ENCODE measurements around the gene SYF2.
A peak's percentile ranks its signal among the peaks of the same experiment; 100 is the strongest.

Gene SYF2

DNA sequence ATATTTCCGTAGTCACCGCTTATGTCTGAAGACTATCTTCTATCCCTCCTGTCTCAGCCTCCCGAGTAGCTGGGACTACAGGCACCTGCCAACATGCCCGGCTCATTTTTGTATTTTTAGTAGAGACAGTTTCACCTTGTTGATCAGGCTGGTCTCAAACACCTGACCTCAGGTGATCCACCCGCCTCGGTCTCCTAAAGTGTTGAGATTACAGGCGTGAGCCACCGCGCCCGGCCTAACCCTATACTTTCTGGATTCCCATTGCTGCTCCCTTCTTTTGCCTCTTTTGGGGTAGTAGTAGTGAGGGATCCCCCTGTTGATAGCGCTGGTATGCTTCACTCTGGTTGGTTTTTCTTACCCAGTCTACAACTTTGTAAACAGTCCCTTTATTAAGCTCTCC lies 5.7 kb upstream of the SYF2 start:
- no peak for TF ChIP-seq FOXM1 (IDR thresholded peaks at IDR 0.05; ENCODE audit: borderline replicate concordance, low read depth)
- no peak for TF ChIP-seq CREB1 (IDR thresholded peaks at IDR 0.05; ENCODE audit: low read depth)
- no peak for TF ChIP-seq YY1 (IDR thresholded peaks at IDR 0.05; ENCODE audit: low read depth)
- no peak for TF ChIP-seq USF1 (IDR thresholded peaks at IDR 0.05)
- TF ChIP-seq ZBTB7A (IDR thresholded peaks at IDR 0.05; ENCODE audit: low read depth): no peak
- no peak for TF ChIP-seq TEAD4 (IDR thresholded peaks at IDR 0.05)
- no peak for TF ChIP-seq EP300 (IDR thresholded peaks at IDR 0.05; ENCODE audit: borderline replicate concordance)
- TF ChIP-seq RAD21 (IDR thresholded peaks at IDR 0.05; ENCODE audit: low read depth): no peak
- TF ChIP-seq EGR1 (IDR thresholded peaks at IDR 0.05): no peak
- TF ChIP-seq MAX (IDR thresholded peaks at IDR 0.05): no peak
- TF ChIP-seq TCF12 (IDR thresholded peaks at IDR 0.05; ENCODE audit: low read depth): no peak
- TF ChIP-seq CEBPB (IDR thresholded peaks at IDR 0.05): no peak
- TF ChIP-seq, protein P1, sequence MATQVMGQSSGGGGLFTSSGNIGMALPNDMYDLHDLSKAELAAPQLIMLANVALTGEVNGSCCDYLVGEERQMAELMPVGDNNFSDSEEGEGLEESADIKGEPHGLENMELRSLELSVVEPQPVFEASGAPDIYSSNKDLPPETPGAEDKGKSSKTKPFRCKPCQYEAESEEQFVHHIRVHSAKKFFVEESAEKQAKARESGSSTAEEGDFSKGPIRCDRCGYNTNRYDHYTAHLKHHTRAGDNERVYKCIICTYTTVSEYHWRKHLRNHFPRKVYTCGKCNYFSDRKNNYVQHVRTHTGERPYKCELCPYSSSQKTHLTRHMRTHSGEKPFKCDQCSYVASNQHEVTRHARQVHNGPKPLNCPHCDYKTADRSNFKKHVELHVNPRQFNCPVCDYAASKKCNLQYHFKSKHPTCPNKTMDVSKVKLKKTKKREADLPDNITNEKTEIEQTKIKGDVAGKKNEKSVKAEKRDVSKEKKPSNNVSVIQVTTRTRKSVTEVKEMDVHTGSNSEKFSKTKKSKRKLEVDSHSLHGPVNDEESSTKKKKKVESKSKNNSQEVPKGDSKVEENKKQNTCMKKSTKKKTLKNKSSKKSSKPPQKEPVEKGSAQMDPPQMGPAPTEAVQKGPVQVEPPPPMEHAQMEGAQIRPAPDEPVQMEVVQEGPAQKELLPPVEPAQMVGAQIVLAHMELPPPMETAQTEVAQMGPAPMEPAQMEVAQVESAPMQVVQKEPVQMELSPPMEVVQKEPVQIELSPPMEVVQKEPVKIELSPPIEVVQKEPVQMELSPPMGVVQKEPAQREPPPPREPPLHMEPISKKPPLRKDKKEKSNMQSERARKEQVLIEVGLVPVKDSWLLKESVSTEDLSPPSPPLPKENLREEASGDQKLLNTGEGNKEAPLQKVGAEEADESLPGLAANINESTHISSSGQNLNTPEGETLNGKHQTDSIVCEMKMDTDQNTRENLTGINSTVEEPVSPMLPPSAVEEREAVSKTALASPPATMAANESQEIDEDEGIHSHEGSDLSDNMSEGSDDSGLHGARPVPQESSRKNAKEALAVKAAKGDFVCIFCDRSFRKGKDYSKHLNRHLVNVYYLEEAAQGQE (IDR thresholded peaks at IDR 0.05; ENCODE audit: low read depth): no peak

GRCh38 chr1:25232866-25233784 lies 823 bp upstream of the SYF2 start:
- TF ChIP-seq NFIC (IDR thresholded peaks at IDR 0.05) (no peak), USF1 (IDR thresholded peaks at IDR 0.05) (peak; percentile 51)

GRCh38 chr1:25223471-25223870 lies 8.8 kb downstream of the SYF2 start:
- TF ChIP-seq, protein P1 (IDR thresholded peaks at IDR 0.05; ENCODE audit: low read depth): no peak
- TF ChIP-seq TEAD4 (IDR thresholded peaks at IDR 0.05): no peak
- no peak for TF ChIP-seq CREB1 (IDR thresholded peaks at IDR 0.05; ENCODE audit: low read depth)
- TF ChIP-seq RAD21 (IDR thresholded peaks at IDR 0.05; ENCODE audit: low read depth): no peak
- no peak for TF ChIP-seq TAF1 (IDR thresholded peaks at IDR 0.05; ENCODE audit: low read depth)
- TF ChIP-seq TCF12 (IDR thresholded peaks at IDR 0.05; ENCODE audit: low read depth): no peak
- no peak for TF ChIP-seq EGR1 (IDR thresholded peaks at IDR 0.05)
- TF ChIP-seq EP300 (IDR thresholded peaks at IDR 0.05; ENCODE audit: borderline replicate concordance): no peak
- TF ChIP-seq NFIC (IDR thresholded peaks at IDR 0.05): no peak
- no peak for TF ChIP-seq ZBTB7A (IDR thresholded peaks at IDR 0.05; ENCODE audit: low read depth)
- no peak for TF ChIP-seq FOXM1 (IDR thresholded peaks at IDR 0.05; ENCODE audit: borderline replicate concordance, low read depth)
- TF ChIP-seq MAX (IDR thresholded peaks at IDR 0.05): no peak
- TF ChIP-seq YY1 (IDR thresholded peaks at IDR 0.05; ENCODE audit: low read depth): no peak
- TF ChIP-seq USF1 (IDR thresholded peaks at IDR 0.05): no peak
- TF ChIP-seq CEBPB (IDR thresholded peaks at IDR 0.05): no peak

GRCh38 chr1:25222606-25223005 lies 9.7 kb downstream of the SYF2 start:
- TF ChIP-seq CREB1 (IDR thresholded peaks at IDR 0.05; ENCODE audit: low read depth): no peak
- TF ChIP-seq, protein P1 (IDR thresholded peaks at IDR 0.05; ENCODE audit: low read depth): no peak
- TF ChIP-seq ZBTB7A (IDR thresholded peaks at IDR 0.05; ENCODE audit: low read depth): no peak
- no peak for TF ChIP-seq TEAD4 (IDR thresholded peaks at IDR 0.05)
